HFF-Myc (cell line): ENCODE measurements around the gene PAQR9.

Experiments
- DNase-seq: peaks from one replicate; pipeline ENCODE4 v3.0.0-alpha.2; 2011; ENCODE audit warnings: low read depth; ENCODE audit errors: extremely low read depth
- H3K4me3 ChIP-seq: replicated peaks from 2 replicates; pipeline ENCODE4 v1.5.1; 2011; ENCODE audit warnings: low read depth, mild to moderate bottlenecking, control low read depth, low read length
- TF ChIP-seq, protein P1 (sequence below): IDR thresholded peaks from 2 replicates; pipeline ENCODE4 v1.5.1; 2012; ENCODE audit warnings: mild to moderate bottlenecking, low read depth, low read length, control low read depth; ENCODE audit errors: missing control alignments

The PAQR9 gene

DNA sequence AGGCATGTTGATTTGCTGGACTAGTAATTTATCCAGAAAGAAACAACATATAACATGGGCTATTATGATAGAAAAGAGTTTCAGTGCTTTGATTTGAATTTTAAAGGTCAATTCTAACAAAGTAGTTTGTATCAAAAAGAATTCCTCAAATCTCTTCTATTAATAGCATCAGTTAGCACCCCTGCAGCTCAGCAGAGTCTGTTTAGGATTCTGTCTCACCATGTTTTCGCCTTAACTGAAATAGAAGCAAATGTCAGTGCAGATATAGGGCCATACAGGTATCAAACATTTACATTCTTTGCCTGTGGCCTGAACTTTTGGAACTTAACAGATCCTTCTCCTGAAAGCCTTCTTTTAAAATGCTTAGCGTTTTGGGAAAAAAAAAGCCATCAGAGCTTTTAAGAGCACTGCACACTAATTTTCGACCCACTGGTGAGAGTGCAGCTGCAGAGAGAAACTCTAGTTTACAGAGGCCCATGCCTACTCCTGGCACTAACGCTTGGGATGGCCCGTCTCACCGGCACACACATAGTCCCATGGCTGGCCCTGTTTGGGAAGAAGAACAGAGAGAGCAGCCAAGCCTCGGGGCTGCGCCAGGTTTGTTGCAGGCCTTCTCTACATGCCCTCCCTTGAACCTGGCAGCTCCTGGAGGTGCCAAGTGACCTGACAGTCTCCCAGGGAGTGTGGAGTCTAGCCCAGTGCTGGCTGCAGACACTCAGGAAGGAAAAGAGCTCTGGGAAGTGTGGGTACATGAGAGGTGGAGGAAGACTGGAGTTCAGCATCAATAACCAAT, 9.9 kb upstream of the PAQR9 start:
- H3K4me3 ChIP-seq = no peak overlapping the region
- TF ChIP-seq, protein P1, sequence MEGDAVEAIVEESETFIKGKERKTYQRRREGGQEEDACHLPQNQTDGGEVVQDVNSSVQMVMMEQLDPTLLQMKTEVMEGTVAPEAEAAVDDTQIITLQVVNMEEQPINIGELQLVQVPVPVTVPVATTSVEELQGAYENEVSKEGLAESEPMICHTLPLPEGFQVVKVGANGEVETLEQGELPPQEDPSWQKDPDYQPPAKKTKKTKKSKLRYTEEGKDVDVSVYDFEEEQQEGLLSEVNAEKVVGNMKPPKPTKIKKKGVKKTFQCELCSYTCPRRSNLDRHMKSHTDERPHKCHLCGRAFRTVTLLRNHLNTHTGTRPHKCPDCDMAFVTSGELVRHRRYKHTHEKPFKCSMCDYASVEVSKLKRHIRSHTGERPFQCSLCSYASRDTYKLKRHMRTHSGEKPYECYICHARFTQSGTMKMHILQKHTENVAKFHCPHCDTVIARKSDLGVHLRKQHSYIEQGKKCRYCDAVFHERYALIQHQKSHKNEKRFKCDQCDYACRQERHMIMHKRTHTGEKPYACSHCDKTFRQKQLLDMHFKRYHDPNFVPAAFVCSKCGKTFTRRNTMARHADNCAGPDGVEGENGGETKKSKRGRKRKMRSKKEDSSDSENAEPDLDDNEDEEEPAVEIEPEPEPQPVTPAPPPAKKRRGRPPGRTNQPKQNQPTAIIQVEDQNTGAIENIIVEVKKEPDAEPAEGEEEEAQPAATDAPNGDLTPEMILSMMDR = no peak
- no peak for DNase-seq

DNA sequence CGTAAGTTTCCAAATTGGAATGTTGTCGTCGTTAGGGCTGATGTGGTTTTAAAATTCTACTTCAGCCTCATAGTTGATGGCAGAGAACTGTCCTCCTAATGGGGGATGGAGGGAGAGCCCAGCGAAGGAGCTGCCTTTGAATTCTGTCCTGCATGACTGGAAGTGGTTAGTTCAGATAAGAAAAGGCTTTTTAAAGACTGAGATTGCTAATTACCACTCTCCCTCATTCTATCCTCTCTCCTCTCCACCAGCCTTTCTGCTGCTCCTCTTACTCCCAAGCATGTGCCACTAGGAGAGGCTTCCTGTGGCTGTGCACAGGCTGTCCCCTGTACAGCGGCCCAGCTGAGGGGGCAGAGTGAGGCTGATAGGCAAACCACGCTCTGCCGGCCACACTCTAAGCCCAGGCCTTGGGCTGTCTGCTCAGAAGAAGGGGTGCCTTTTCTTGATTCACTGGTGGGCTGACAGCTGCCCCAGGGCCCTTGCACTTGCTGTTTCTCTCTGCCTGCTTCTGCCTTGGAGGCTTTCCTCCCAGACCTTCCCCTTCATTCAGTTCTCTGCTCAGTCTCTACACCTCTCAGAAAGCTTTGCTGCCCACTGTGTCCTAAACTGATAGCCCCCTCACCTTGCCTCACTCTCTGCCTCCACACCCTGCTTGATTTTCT, 8.7 kb upstream of the PAQR9 start:
- TF ChIP-seq, protein P1 = no peak
- H3K4me3 ChIP-seq = no peak overlapping the region
- DNase-seq = no peak

DNA sequence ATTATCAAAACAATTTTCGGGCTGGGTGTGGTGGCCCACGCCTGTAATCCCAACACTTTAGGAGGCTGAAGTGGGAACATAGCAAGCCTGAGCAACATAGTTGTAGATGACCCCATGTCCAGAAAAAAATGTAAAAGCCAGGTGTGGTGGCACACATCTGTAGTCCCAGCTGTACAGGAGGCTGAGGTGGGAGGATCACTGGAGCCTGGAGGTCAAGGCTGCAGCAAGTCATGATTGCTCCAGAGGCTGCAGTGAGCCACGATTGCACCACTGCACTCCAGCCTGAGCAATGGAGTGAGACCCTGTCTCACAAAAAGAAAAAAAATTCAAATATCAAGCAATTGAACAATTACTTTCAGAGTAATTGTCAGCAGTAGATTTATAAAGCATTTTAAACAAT, 8.0 kb upstream of the PAQR9 start:
- no peak for DNase-seq
- TF ChIP-seq, protein P1 = no peak
- H3K4me3 ChIP-seq = no peak overlapping the region

DNA sequence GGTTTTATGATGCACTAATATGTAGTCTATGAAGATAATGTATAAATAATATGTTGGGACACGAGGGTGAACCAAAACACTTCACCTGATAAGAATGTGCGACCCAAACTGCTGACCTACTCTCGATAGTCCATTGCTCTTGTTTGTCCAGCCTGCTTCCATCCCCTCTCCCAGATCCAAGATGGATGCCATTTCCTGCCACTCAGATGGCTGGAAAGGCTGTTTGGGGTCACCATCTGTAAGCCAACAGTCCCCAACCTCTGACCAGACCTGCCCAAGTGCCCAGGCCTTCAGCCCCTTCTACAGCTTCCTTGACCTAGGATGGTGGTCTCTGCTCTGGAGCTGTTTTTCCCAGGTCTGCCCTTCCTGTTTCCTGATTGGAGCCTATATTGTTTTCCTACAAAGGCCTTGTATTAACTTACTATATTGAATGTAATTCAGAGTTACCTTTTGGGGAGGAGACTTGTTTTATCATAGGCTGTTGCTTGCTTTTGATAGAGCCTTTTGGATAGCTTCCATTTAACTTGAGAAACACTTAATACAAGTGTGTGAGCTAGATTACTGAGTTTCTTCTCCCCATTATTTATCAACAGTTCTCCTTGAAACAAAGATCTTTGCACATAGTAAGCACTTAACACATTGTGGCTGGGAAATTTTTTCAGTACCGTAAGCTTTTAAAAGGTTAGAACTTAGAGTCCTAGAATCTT, 5.0 kb upstream of the PAQR9 start:
- TF ChIP-seq, protein P1 = no peak
- no peak overlapping the region for H3K4me3 ChIP-seq
- DNase-seq = no peak

DNA sequence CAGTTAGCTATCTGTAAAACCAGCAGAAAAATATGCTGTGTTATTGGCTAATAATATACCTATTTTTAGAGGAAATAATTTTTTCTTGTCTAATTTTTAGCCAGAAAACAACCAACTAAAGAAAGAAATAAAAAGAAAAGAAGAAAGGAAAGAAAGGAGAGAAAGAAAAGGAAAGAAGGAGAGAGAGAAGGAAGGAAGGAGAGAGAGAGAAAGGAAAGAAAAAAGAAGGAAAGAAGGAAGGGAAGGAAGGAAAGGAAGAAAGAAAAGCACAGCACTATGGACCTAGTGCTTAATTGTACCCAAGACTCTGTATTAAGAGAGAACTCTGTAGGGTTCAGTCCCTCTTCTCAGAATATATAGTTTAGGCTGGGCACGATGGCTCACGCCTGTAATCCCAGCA, 3.3 kb upstream of the PAQR9 start:
- TF ChIP-seq, protein P1 = no peak
- DNase-seq = no peak

DNA sequence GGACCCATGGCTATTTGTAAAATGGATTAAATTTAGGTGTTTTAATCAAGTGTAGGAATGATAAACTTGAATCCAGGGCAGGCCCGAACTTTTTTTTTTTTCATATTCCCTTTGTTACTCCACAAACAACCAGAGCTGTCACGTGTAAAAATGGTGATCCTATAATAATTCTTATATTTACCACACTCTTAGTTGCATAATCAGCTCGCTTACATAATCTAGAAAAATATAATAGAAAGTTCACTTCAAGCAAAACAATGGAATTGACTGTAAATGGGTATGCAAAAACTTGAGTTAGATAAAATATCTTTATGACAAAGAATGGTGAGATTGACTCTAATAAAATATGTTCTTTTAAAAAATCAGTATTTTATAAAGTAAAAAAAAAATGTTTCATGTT, 2.1 kb upstream of the PAQR9 start:
- no peak overlapping the region for H3K4me3 ChIP-seq
- TF ChIP-seq, protein P1 = no peak
- no peak for DNase-seq

More for the DNA sequence above, 3.3 kb upstream of the PAQR9 start:
- H3K4me3 ChIP-seq = no peak overlapping the region
